Testis (tissue), 3 donors: Measurements from ENCODE around the gene PRKG1. TPM values are rescaled to one million over a fixed set of nuclear protein-coding genes. Genes with fewer than 3 reads are reported as not detected.

Experiments used
- DNase-seq: peaks from one replicate; pipeline ENCODE4 v3.0.0-alpha.2; 2019
- H3K27ac ChIP-seq, 2 donors: fragments of 200-600 bp; sonication (generic); one replicate each; pipeline ENCODE4 v1.5.1; 2019
- H3K27me3 ChIP-seq: fragments of 200-600 bp; sonication (generic); one replicate; pipeline ENCODE4 v1.5.1; 2019
- H3K36me3 ChIP-seq: fragments of 200-600 bp; sonication (generic); one replicate; pipeline ENCODE4 v1.5.1; 2017; ENCODE audit warnings: low read depth; ENCODE audit errors: missing control alignments
- H3K4me1 ChIP-seq: fragments of 200-600 bp; sonication (generic); one replicate; pipeline ENCODE4 v1.5.1; 2019
- H3K4me3 ChIP-seq, 2 donors: fragments of 200-600 bp; sonication (generic); one replicate each; pipeline ENCODE4 v1.5.1; 2017 to 2019
- H3K9me3 ChIP-seq: fragments of 200-600 bp; sonication (generic); one replicate; pipeline ENCODE4 v1.5.1; 2017
- CTCF ChIP-seq, 3 experiments: fragments of 450-650 bp in 2 of 3; fragments of 200-600 bp in 1 of 3; sonication (generic) in 1 of 3; IDR thresholded peaks; one replicate each; pipeline ENCODE4 v1.5.1; 2016 to 2019; ENCODE audit warnings: antibody characterized with exemption in 3 of 3, mild to moderate bottlenecking in 2 of 3, moderate library complexity in 1 of 3
- POLR2A ChIP-seq: fragments of 450-650 bp; IDR thresholded peaks from one replicate; pipeline ENCODE4 v1.6.1; 2017; ENCODE audit warnings: antibody characterized with exemption, mild to moderate bottlenecking, moderate library complexity
- WGBS, 2 donors: methylation state at CpG; one replicate each; pipeline ENCODE4 v1.1.5; 2018; 5-methylcytosine and 5-hydroxymethylcytosine counted together
- intact Hi-C: fragments of 100-400 bp; cut with DNase I; formaldehyde crosslinking; loops from one replicate; pipeline ENCODE4 v1.15.1; 2023; ENCODE audit warnings: low total_unique reads
- polyA plus RNA-seq: library from polyadenylated mRNA; stranded (reverse); fragments of 350-450 nt; fragmentation: Illumina TruSeq; extraction: RNeasy Lipid Tissue Mini Kit (QIAGEN cat#74804); gene quantifications from one replicate; pipeline ENCODE4 v1.2.3, GENCODE V29; 2014; ENCODE audit warnings: low read depth, low replicate concordance; ENCODE audit not compliant: insufficient read depth
- total RNA-seq, 2 donors: library from RNA; depleted of rRNA; stranded (reverse); fragments of >200 nt; gene quantifications; one replicate each; pipeline ENCODE4 v1.2.3, GENCODE V29; 2016

The PRKG1 gene
- total and polyA plus RNA-seq, 3 donors from 2014 or later = 6.3 to 15.3 (median 12.5) TPM

DNA sequence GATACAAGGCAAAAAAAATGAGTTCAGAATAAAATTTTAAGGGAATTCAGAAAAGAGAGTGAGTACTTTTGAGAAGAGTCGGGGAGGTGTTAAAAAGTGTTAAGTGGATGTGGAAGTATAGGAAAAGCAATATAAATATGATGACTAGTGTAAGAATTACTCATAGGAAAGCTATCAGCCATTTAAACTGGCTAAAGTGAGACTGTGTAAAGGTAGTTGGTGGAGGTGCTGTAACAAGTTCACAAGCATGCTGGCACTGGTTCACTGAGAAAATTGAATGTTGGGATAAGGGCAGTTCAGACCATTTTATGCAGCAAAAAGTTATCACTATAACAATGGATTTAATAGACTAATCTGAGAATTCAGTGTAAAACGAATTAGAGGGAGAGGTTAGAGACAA, 1060.8 kb downstream of the PRKG1 start:
- intact Hi-C loops = no loop called here
- Histone ChIP-seq H3K4me1 (no peaks in the 10 kb centered on the region), H3K27ac (no peak overlapping the region), H3K9me3 (no peaks in the 10 kb centered on the region), H3K4me3 (no peak overlapping the region), H3K36me3 (no peaks in the 10 kb centered on the region), H3K27me3 (no peaks in the 10 kb centered on the region)
- TF ChIP-seq POLR2A (no peak), CTCF (IDR thresholded peaks at IDR 0.05) (no peak)
- no peak for DNase-seq
- WGBS, 2 donors = 79 to 80% methylated on average over 2 of the region's 2 CpGs

DNA sequence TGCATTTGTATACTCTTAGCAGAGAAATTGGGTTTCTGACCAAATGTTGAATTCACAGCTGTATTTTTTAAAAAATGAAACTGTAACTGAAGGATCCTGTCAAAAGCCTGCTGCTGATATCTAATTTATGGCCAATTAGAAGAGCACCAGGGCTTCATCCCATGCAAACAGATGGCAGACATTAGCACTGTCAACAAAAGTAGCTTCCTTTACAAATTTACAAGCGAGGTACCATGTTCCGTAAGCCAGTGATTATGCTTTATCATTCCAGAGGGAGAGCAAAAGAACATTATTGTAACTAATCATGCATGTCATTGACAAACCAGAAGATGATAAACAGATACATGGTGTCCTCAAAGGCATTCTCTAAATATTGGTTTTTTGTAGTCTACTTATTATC, 1062.6 kb downstream of the PRKG1 start:
- WGBS, 2 donors = 61 to 67% methylated on average over 2 of the region's 2 CpGs
- DNase-seq = no peak
- H3K36me3 ChIP-seq = no peaks in the 10 kb centered on the region
- no peaks in the 10 kb centered on the region for H3K27me3 ChIP-seq
- H3K9me3 ChIP-seq = no peaks in the 10 kb centered on the region
- no peak overlapping the region for H3K27ac ChIP-seq
- intact Hi-C loops = no loop called here
- no peak for TF ChIP-seq CTCF (IDR thresholded peaks at IDR 0.05)
- no peak for TF ChIP-seq POLR2A
- H3K4me3 ChIP-seq = no peak overlapping the region
- H3K4me1 ChIP-seq = no peaks in the 10 kb centered on the region

DNA sequence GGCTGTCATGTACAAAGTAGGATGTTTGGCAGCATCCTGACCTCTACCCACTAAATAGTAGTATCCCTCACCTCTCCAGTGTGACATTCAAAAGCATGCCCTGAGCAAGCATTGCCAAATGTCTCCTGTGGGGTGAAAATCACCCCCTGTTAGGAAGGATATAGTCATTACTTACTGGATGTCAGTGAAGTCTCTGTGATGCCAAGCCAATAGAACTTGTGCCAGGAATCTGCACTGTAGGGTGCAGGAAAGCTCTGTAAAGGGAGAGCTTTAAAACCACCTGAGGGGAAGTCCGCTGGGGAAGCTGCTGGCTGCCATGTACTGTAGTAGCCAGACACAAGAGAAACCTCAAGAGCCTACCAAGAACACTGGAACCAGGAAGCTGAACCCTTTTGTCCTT, 1069.1 kb downstream of the PRKG1 start:
- 96 to 100% methylated on average over 1 of the region's 1 CpG for WGBS, 2 donors
- no peak for TF ChIP-seq POLR2A
- TF ChIP-seq CTCF (IDR thresholded peaks at IDR 0.05) = no peak
- no peaks in the 10 kb centered on the region for H3K4me1 ChIP-seq
- H3K36me3 ChIP-seq = no peaks in the 10 kb centered on the region
- H3K9me3 ChIP-seq = no peaks in the 10 kb centered on the region
- intact Hi-C loops = no loop called here
- H3K4me3 ChIP-seq = no peak overlapping the region
- DNase-seq = no peak
- no peaks in the 10 kb centered on the region for H3K27me3 ChIP-seq
- no peak overlapping the region for H3K27ac ChIP-seq

DNA sequence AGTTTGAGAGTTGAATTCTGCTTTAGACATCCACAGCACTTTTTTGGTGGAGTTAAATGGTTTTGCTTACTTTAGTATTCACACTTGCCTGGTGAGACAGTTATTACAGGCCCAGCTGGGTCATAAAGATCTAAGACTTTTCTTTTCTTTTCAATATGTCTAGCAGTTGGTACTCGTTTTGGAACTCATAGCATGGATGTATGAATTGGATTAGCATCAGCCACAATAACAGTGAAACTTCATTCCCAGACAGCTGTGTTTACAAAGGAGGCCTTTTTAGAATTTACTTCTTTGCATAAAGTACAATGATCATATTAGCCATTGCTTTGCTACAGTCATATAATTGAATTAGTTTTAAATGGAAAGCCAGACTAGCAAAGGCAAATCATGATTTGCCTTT, 1071.3 kb downstream of the PRKG1 start:
- WGBS, 2 donors = 48 to 59% methylated on average over 1 of the region's 1 CpG
- Histone ChIP-seq H3K27me3 (no peaks in the 10 kb centered on the region), H3K27ac (no peak overlapping the region), H3K36me3 (no peaks in the 10 kb centered on the region), H3K4me1 (no peaks in the 10 kb centered on the region), H3K9me3 (no peaks in the 10 kb centered on the region), H3K4me3 (no peak overlapping the region)
- intact Hi-C loops = no loop called here
- TF ChIP-seq POLR2A = no peak
- no peak for TF ChIP-seq CTCF (IDR thresholded peaks at IDR 0.05)
- DNase-seq = no peak

- WGBS, 2 donors = 80 to 92% methylated on average over 2 of the region's 2 CpGs
- Histone ChIP-seq H3K9me3 (no peaks in the 10 kb centered on the region), H3K27me3 (no peaks in the 10 kb centered on the region), H3K36me3 (no peaks in the 10 kb centered on the region), H3K4me1 (no peaks in the 10 kb centered on the region), H3K27ac (no peak overlapping the region), H3K4me3 (no peak overlapping the region)
- no peak for TF ChIP-seq POLR2A
- no peak for TF ChIP-seq CTCF (IDR thresholded peaks at IDR 0.05)
- no peak for DNase-seq
- intact Hi-C loops = no loop called here
Measured at GRCh38 chr10:52146766-52147165, 1072.5 kb downstream of the PRKG1 start.
